ENCODE measurements around the gene PTPRE. TPM values are rescaled to one million over a fixed set of nuclear protein-coding genes. Genes with fewer than 3 reads are reported as not detected.

The PTPRE gene
- total RNA-seq, 1 donor from 2014 or later: 16.3 TPM

DNA sequence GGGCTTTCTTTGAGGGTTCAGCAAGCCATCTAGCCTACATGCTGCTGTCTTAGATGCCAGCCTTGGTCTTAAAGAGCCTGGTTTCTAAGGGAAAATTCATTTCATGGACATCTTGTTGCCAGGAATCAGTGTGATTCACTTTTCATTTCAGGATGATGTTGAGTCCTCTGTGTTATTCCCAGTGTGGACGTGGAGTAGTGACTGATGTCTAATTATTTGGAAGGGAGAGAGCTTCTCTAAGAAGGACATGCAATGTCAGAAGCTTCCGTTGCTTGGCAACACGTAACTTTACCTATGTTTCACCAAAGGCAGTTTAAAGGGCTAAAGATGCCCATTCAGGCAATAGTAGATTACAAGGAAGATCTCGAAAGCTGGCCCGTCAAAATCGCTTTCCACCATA, 89.0 kb downstream of the PTPRE start:
- no peak for DNase-seq (ENCODE audit: low spot score in 2 of 2)
- no peak for FAIRE-seq

DNA sequence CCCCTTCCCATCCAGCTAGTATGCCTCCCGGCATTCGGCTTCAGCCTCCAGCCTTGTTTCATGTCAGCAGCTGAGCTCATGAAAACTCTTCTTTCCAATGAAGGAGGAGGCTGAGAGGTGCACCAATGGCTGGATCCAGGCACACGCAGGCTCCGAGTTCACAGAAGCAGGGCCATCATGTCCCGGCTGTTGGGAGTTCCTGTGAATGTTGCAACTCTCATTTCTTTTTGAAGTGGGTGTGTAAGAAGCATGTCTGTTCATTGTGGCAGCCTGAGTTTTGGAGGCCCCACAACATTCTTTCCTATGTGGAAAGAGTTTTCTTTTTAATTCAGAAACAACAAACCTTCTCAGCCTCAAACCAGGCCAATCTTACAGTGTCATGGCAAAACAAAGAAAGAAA, 89.7 kb downstream of the PTPRE start:
- DNase-seq (ENCODE audit: low spot score in 2 of 2) (no peak), FAIRE-seq (no peak)

DNA sequence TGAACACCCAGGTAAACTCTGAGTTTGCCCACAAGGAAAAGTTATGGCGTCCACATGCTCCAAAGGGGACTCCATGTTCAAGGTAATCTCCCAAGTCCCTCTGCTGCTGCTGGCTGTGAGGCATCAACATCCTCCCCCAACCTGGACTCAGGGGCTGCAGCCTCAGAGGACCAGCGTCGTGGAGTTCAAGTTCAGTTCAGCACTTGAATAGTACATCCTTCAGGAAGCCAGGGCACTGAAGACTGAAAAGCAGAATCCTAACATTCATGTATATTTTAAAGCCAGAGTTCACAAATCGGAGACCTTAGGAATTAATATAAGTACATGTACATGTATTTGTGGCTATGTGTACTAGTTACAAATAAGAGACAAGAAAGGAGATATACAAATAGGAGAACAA, 90.4 kb downstream of the PTPRE start:
- DNase-seq (ENCODE audit: low spot score in 2 of 2) (no peak), FAIRE-seq (no peak)

DNA sequence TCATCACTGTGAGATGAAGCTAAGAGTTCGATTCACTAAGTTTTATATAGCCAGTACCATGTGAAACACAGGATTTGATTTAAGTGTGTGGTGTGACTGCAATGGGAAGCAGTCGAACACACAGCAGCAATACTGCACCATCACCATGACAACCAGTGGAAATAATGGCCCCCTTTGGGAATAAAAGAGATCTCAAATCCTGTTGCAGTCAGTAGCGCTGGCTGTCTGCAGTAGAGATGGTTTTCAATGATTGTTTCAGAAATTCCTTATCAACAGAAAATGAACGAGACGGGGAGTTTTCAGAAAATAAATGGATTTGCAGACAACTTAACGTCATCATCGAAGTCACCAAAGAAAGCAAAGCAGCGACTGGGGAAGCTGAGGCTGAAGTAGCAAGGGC, 91.0 kb downstream of the PTPRE start:
- FAIRE-seq (no peak), DNase-seq (ENCODE audit: low spot score in 2 of 2) (no peak)

DNA sequence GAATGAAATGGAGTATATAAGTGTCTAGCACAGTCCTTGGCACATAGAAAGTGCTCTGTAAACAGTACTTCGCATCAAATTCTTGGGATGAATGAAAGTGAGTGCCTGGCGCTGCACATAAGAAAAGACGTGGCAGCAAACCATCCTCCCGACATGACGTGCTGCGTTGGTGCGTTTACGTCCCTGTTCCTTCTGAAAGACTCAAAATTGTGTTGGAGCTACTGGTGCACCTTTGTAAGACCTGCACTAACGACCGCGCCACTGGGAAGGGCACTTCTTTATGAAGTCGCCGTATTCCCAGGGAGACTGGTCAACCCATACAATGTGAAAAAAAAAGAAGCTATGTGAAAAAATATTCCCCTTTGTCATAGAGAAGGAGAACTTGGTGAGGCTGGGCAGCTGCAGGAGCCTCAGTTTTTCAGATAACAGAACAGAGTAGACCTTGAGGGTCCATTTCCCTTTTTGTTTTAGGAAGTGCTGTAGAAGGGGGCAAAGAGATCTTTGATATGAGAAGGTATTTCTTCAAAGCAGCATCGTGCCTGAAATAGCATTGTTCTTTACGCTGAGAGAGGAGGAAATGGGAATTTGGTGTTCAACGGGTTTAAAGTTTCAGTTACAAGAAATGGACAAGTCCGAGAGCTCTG, 91.7 kb downstream of the PTPRE start:
- FAIRE-seq (no peak), DNase-seq (ENCODE audit: low spot score in 2 of 2) (no peak)

DNA sequence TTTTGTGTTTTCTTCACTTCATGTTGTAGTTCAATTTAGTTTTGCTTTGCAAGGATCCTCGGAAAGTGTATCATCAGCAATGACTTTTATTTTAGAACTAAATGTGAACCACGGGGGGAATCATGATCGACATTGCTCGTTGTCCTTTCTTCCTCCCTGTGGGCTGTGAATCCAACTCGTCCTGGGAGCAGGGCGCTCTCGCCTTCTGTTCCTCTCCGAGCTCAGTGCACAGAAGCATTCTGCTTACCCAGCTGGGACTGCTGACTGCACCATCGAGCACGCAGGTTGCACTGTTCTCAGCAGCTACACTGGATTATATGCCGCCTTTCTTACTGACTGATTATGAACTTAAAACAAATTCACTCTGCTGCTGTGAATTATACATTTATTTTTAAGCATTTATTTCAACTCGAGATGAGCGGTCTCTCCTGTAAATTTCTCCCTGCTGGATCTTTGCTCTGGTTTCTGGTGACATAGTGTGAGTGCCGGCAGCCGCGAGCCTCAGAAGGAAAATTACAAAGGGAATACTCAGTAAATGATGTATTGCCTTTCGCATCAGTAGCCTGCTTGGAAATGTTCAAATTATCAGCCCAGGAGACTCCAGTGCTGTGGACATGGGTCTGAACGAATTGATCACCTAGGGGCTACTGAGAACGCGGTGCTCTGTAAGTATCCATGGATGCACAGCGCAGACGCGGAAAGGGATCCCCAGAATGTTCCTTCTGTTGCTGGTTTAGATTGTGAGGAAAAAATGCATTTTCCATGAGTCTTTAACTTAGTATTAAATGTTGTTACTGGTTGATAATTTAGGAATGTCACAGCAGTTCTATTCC, 92.6 kb downstream of the PTPRE start:
- no peak for FAIRE-seq
- no peak for DNase-seq (ENCODE audit: low spot score in 2 of 2)

DNA sequence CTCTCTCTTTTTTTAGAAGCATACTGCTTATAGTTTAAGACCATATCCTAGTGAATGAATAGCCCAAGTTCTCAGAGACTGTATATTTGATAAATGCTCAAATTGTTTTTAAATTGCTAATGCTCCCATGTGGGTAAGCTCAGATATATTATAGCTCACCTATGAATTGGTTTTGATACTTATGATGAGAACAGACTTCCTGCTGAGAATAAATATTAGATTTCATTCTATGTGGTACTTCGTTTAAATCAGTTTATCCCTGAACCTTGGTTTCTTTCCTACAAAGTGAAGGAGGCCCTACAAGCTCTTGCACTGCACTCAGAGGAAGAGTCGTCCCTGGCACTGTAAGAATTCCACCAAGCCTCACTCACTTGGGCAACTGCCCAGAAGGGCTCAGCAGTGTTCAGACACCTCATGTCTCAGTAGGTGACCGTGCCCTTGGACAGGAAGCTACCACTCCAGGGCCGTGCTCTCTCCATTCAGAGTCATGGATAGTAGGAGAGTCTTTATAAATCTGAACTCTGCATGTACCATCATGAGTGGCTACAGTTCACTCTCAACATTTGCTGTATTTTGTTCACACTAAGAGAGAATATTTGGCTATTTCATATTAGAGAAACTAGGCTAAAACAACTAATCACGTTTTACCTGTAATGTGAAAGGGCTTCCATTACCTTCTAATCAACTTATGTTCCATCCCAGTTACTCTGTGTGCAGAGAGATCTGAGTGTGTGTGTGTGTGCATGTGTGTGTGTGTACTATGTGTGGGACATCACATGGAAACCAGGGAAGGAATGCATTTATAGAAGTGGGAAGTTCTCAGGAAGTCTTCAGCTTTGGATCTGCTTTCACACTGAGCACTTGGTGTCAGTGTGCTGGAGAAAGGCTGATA, 93.8 kb downstream of the PTPRE start:
- DNase-seq (ENCODE audit: low spot score in 2 of 2) (no peak), FAIRE-seq (no peak)

DNA sequence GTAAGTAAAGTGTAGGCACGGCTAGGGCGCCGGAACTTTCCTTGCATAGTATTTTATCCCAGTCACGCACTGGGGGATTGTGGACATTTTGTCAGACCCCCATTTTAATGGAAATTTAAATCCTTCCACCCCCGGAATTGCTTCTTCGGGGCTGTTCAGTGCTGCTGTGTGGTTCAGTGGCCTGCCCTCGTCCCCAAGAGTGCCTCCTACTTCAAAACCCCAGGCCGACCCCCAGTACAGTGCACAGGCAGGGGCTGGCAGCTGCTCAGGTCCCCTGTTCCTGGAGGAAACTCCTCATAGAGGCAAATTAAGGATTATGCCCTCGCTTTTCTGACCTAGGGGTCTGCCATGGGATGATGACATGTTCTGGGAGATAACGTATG, 94.5 kb downstream of the PTPRE start:
- FAIRE-seq: no peak
- no peak for DNase-seq (ENCODE audit: low spot score in 2 of 2)

DNA sequence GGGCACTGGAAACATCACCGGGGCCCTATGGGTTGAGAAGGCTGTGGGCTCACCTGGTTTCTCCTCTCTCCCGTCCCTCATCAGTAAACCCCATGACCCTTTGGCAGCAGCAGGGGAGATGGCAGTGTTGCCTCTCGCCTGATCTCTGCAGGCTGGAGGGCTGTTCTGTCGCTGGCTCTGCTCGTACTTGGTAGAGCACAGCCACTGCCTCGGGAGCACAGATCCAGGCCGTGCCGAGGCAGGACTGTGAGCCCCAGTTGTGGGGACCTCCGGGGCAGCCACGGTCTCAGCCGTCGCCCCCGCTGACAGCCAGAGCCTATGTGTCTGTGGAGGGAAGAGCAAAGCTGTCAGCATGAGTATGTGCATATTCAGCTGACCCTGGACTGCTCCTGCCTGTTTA, 94.9 kb downstream of the PTPRE start:
- FAIRE-seq: no peak
- DNase-seq (ENCODE audit: low spot score in 2 of 2): no peak

DNA sequence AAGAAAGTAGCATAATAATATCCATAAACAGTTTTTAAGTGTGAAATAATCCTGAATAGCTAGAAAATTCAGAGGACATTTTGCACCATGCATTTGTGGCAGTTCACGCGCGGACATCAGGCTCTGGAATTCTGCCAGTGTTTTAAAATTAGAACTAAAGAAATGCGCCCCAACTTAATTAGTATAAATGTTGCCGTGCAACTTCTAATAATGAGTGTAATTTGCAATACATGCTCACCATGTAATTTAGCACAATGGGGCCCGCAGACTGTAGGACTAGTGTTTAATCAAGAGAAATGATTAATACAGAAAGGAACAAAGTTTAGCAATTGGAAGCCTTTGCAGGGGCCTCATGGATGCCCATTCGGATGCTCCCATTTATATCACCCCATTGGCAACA, 96.6 kb downstream of the PTPRE start:
- DNase-seq (ENCODE audit: low spot score in 2 of 2) (no peak), FAIRE-seq (no peak)

DNA sequence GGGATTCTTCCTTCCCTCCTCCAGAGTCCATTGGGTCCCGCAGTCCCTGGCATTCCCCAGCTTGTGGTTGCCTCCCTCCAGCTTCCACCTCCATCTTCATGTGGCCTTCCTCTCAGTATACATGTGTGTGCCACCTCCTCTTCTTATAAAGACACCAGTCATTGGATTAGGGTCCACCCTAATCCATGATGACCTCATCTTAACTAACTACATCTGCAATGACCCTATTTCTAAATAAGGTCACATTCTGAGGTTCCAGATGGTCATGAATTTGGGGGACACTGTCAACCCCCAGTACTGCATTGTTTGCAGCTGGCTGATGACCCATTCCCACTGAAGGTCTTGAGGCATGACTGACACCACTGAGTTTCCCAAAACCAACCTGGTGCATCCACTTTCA, 99.0 kb downstream of the PTPRE start:
- no peak for FAIRE-seq
- DNase-seq (ENCODE audit: low spot score in 2 of 2): no peak

DNA sequence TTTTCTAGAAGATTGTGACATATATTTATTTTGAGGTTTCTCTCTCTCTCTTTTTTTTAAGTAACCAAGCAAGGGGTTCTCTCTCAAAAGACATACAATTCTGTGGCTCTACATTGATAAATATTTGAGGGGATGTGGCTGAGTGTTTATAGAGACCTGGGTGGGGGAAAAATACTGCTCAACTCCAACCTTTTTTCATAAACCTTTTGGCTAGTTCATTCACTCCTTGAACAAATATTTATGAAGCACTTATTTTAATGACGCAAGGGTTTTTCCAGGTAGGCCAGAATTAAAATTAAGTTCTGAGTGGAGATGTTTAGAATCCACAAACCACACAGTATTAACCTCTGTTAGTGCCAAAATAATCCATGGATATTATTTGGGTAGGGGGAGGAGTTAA, 100.2 kb downstream of the PTPRE start:
- FAIRE-seq (no peak), DNase-seq (ENCODE audit: low spot score in 2 of 2) (no peak)

DNA sequence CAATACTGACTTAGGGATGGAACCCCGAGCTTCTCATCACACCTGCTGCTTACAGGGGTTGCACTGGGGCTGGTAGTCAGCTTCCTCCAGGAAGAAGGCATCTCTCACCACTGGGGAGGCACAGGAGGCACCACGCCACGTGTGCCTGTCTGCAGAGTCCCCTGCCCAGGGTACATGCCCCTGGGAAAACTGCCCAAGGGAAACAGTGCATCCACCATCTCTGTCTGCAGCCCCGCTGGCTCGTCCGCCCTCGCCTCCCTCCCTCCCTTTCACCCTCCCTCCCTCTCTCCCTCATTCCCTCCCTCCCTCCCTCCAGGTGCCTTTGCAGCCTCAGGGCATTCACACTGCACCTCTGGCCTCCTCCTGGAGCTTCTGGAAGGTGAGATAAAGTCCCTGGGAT, 101.1 kb downstream of the PTPRE start:
- DNase-seq (ENCODE audit: low spot score in 2 of 2) (no peak), FAIRE-seq (no peak)

DNA sequence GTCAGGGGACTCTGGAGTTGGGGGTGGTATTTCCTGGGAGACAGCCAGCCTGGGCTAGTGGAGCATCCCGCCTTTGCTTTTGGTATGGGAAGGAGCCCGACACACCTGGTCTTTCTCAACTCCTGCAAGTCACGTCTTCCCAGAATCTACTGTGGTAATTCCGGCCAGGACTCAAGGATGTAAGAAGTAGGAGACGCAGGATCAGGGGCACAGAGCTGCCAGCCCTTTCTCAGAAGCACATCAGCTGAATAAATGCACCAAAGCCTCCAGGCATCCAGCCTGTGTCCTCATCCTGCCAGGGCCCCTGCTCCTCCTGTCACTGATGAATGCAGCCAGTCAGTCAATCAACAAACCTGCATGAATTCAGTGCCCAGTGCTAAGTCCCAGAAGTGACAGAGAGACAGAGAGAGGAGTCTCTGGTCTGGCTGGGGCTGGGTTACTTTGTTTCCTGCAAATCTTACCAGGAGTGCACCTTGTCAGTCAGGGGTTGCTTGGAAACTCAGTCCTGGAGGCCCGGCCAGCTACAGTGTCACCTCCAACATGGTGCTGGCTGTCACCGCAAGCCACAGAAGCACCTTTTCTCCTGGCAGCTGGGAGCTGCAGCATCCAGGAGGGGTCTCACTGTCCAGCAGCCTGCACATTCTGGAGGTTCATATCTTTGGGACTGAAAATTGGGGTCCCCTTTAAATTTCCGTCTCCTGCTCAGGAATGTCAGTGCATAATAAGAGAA, 101.8 kb downstream of the PTPRE start:
- no peak for FAIRE-seq
- no peak for DNase-seq (ENCODE audit: low spot score in 2 of 2)

DNA sequence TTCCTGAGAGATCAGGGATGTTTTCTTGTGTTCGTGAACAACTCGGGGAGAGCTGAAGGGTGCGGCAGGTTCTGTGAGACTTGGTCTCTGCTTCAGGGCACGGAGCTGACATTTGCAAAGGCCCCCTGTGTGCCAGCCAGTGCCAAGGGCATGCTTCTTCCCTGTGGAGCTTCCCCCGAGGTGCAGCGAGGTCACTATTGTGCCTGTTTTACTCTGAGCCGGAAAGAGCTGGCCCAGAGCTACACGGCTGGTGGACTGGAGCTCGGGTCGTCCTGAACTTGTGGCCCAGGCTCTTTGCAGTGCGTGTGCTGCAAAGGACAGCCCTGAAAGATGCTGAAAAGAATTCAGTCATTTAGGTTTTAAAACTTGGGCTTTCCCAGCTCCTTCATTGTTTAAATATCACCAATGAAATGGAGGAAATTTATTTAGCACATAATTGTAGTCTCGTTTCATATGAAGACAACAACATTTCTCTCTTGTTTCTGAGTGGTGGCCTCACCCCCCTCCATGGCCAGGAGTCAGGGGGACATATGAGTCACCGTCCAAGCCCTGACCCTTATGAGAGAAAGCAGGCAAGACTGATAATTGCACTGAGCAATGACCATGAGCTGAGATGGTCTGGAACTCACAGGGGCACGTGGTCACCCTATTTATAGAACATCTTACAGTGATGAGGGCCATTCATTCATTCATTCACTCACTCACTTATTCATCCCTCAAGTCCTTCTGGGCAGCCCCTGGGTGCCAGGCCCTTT, 102.6 kb downstream of the PTPRE start:
- FAIRE-seq: no peak
- no peak for DNase-seq (ENCODE audit: low spot score in 2 of 2)

DNA sequence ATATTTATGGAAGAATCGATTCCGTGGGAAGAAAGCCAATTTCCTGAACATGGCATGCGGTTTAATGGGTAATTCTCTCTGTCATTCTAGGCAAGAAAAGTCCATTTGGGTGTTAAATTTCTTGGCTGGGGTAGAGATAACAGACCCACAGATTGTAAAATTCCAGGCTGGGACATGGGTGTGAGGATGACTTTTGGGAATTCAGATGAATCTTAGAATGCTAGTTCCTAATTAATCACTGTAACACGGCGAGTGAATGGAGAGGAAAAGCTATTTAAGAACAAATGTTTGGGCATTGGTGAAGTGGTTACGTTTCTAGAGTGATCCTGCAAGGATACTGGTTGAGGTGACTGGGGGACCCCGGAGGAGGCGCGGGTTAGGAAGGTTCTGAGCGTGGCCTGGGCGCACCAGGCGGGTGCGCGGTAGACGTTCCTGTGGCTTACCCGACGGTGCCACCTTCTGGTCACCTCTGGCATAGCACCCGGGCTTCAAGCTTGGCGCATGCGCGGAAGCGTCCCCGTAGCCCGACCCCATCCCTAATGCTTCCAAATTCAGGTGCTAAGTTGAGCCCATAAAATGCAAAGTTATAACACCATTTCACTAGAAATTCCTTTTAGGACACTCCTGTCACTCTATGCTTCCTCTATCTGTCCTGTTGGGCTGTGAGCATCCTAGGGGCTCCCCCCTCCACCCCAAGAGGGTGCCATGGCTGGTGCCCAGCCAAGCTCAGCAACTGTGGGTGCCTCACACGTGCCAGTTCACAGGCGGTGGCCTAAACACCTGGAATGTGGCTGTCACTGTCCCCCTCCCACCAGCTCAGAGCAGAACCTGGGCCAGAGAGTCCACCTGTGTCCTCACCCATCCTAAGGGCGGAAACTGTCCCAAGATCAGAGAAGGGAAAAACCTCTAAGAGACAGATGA, 104.4 kb downstream of the PTPRE start:
- FAIRE-seq: no peak
- DNase-seq (ENCODE audit: low spot score in 2 of 2): peak; percentile 65 to 81

DNA sequence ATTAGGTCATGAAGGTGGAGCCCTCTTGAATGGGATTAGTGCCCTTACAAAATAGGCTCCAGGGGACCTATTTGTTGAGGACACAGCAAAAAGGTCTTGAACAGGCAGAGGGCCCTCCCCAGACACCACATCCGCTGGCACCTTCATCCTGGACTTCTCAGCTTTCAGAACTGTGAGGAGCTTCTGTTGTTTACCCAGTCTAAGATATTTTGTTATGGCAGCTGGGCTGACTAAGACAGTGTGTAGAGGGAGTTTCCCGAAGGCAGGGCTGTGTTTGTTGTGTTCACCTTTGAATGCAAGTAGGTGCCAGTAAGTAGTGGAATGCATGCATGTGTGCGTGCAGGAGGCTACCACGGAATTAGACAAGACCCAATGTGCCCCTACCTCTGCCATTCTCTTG, 106.7 kb downstream of the PTPRE start:
- FAIRE-seq: no peak
- no peak for DNase-seq (ENCODE audit: low spot score in 2 of 2)

DNA sequence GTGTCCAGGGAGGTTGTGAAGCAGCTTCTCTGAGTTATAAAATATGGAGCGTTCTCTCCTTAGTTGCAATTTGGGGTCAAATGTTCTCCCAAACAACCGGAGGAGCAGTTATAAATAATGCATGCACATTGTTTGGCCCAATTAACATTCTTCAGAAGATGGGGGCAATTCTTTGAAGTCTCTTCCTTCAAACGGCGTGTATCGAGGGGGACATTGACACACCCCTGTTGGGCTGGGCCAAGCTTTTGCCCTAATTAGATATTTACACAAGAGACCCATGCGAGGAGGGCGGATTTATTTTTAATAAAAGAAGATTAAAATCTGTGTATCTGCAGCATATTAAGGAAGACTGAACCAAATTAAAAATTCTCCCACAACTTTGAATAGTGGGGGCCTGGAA, 107.3 kb downstream of the PTPRE start:
- FAIRE-seq (no peak), DNase-seq (ENCODE audit: low spot score in 2 of 2) (no peak)

Data from frontal cortex (tissue), 4 donors.